Measurements from ENCODE around the gene ISLR.

The ISLR gene

GRCh38 chr15:74173380-74174218 is at the start of gene ISLR:
Gene ISLR (plus strand): TSS chr15:74173710. CDS start chr15:74174859, 1,149 bp downstream.
- DNase-seq = no peak

- no peak for DNase-seq
Measured at GRCh38 chr15:74124196-74124595, 49.3 kb upstream of the ISLR start.

- DNase-seq = no peak
Measured at GRCh38 chr15:74124759-74125158, 48.8 kb upstream of the ISLR start.

- DNase-seq = peak; percentile 74
Measured at GRCh38 chr15:74127255-74127953, 46.1 kb upstream of the ISLR start.

- DNase-seq = no peak
Measured at GRCh38 chr15:74127954-74128784, 45.3 kb upstream of the ISLR start.

GRCh38 chr15:74128785-74129585 is 44.5 kb upstream of the ISLR start:
- no peak for DNase-seq

- DNase-seq = no peak
Measured at GRCh38 chr15:74129586-74130154, 43.8 kb upstream of the ISLR start.

- no peak for DNase-seq
Measured at GRCh38 chr15:74130155-74130848, 43.2 kb upstream of the ISLR start, which contains the start of gene ISLR2. Gene ISLR2 (plus strand): TSS chr15:74130586. CDS start chr15:74132755, 2,169 bp downstream.

GRCh38 chr15:74130849-74131627 is 42.5 kb upstream of the ISLR start:
- DNase-seq = no peak

GRCh38 chr15:74131628-74132413 is 41.7 kb upstream of the ISLR start:
- DNase-seq = no peak

- no peak for DNase-seq
Measured at GRCh38 chr15:74132681-74133651, 40.5 kb upstream of the ISLR start.

- DNase-seq = no peak
Measured at GRCh38 chr15:74133694-74134386, 39.7 kb upstream of the ISLR start.

GRCh38 chr15:74134387-74135027 is 39.0 kb upstream of the ISLR start:
- DNase-seq = no peak

- no peak for DNase-seq
Measured at GRCh38 chr15:74135041-74135565, 38.4 kb upstream of the ISLR start.

- no peak for DNase-seq
Measured at GRCh38 chr15:74136540-74136813, 37.0 kb upstream of the ISLR start.

GRCh38 chr15:74136814-74137536 is 36.5 kb upstream of the ISLR start:
- no peak for DNase-seq

GRCh38 chr15:74137537-74137894 is 36.0 kb upstream of the ISLR start:
- no peak for DNase-seq
